ENCODE measurements around the gene COMMD2.

COMMD2 gene

GRCh38 chr3:149701206-149701976, 50.9 kb downstream of the COMMD2 start:
- FAIRE-seq (no peak), DNase-seq (ENCODE audit: insufficient read length) (no peak)
- TF ChIP-seq POLR2A (IDR thresholded peaks at IDR 0.05; ENCODE audit: low read depth, low read length) (no peak), TAF1 (IDR thresholded peaks at IDR 0.05; ENCODE audit: borderline replicate concordance, low read depth, low read length) (no peak), POLR2AphosphoS5 (IDR thresholded peaks at IDR 0.05; ENCODE audit: low read depth, low read length) (no peak)
